Measurements from ENCODE around the gene ABCG4. TPM values are rescaled to one million over a fixed set of nuclear protein-coding genes. Genes with fewer than 3 reads are reported as not detected.

The ABCG4 gene
- total and polyA plus RNA-seq, 2 of the 8 experiments (the other 6 are each of a cell fraction or from before 2014, with no cell fraction given): 1.8 to 2.3 TPM

- Histone ChIP-seq H3K27ac (ENCODE audit: low read depth, low read length) (peak overlapping the region; percentile 88), H3K4me1 (replicated peaks in 1 of 4; ENCODE audit: control insufficient read depth in 3 of 4, insufficient read depth in 4 of 4, low read length in 3 of 4) (peaks cover 0 to 4% (median 1%) of the 10 kb centered on the region in 4 experiments; a peak in 4 of 7 replicates), H3K9me3 (ENCODE audit: insufficient read depth in 2 of 2, low read depth in 1 of 2, low read length in 1 of 2) (no peaks in the 10 kb centered on the region), H2AK5ac (ENCODE audit: low read depth, low read length) (no peak overlapping the region), H3K27me3 (replicated peaks in 1 of 4; ENCODE audit: control insufficient read depth in 3 of 4, extremely low read depth in 1 of 4, insufficient read depth in 3 of 4, low read length in 3 of 4) (no peaks in the 10 kb centered on the region), H3K79me2 (ENCODE audit: control insufficient read depth in 1 of 2, insufficient read depth in 2 of 2, low read length in 2 of 2) (no peaks in the 10 kb centered on the region), H3K79me1 (ENCODE audit: low read depth, low read length) (no peaks in the 10 kb centered on the region), H2BK12ac (ENCODE audit: low read depth, low read length) (peak overlapping the region; percentile 81; the same call in 1 of the 2 replicates), H3K9ac (replicated peaks in 1 of 4; ENCODE audit: extremely low read depth in 1 of 4, low read depth in 3 of 4, low read length in 3 of 4) (peak overlapping the region; percentile 68 to 85 (median 78)), H2BK20ac (ENCODE audit: low read length) (no peak overlapping the region), H3K56ac (replicated peaks; ENCODE audit: insufficient read length, low read depth, low read length) (no peak overlapping the region), H3K36me3 (ENCODE audit: control insufficient read depth in 2 of 4, insufficient read depth in 4 of 4, low read length in 3 of 4) (no peaks in the 10 kb centered on the region), H2BK15ac (ENCODE audit: low read length) (no peak overlapping the region), H2BK120ac (replicated peaks; ENCODE audit: low read depth, low read length) (no peak overlapping the region), H4K20me1 (replicated peaks in 1 of 2; ENCODE audit: control insufficient read depth in 1 of 2, insufficient read depth in 2 of 2, low read length in 2 of 2) (no peaks in the 10 kb centered on the region), H3K4me3 (ENCODE audit: extremely low read depth in 1 of 4, insufficient read depth in 2 of 4, low read depth in 3 of 4, low read length in 4 of 4) (peak overlapping the region; percentile 64 to 87 (median 68)), H3K4me2 (ENCODE audit: insufficient read depth in 1 of 2, low read depth in 2 of 2, low read length in 2 of 2) (peak overlapping the region; percentile 66 to 86), H3K23ac (ENCODE audit: insufficient read length) (no peak overlapping the region), H3K14ac (ENCODE audit: insufficient read length) (no peak overlapping the region), H3K18ac (ENCODE audit: extremely low read depth, low read length) (peak overlapping the region; percentile 75), H4K5ac (ENCODE audit: insufficient read length, low read depth, low read length) (peak overlapping the region; percentile 45), H3K23me2 (ENCODE audit: low read depth, low read length) (peaks cover 7% of the 10 kb centered on the region; the same call in 1 of the 2 replicates), H3K4ac (replicated peaks; ENCODE audit: insufficient read length, low read depth, low read length) (no peak overlapping the region), H4K8ac (ENCODE audit: extremely low read depth, insufficient read depth, low read length) (peak overlapping the region; percentile 86; the same call in 1 of the 2 replicates), H2AFZ (ENCODE audit: low read length) (peak overlapping the region; percentile 24; the same call in 1 of the 2 replicates), H2BK5ac (ENCODE audit: low read depth, low read length) (peak overlapping the region; percentile 90), H4K91ac (replicated peaks; ENCODE audit: insufficient read length, low read length) (peak overlapping the region; percentile 4)
- peak; percentile 75 to 79 for DNase-seq (ENCODE audit: low read depth in 1 of 2, low spot score in 2 of 2)
- CTCF ChIA-PET (ENCODE audit: partially characterized antibody): interaction anchor here (0.8 to 24.3 kb wide), 21 partner anchors 10 to 557 kb away, joined by 3 to 389 read pairs (median 4); partner anchors contain the start of gene ABCG4
- 2% methylated on average over 15 of the region's 15 CpGs; no CpG with 5 or more reads in 1 of the 2 experiments for WGBS, 2 experiments (ENCODE audit: extremely low coverage in 1 of 2, insufficient coverage in 1 of 2, insufficient read length in 1 of 2, insufficient replicate concordance in 2 of 2, low coverage in 1 of 2, low lambda C conversion rate in 2 of 2, missing lambda C conversion rate in 1 of 2)
- FAIRE-seq: no peak
- POLR2A ChIA-PET (ENCODE audit: partially characterized antibody): interaction anchor here (0.6 to 6.3 kb wide), 32 partner anchors 9 to 222 kb away, joined by 3 to 58 read pairs (median 4); partner anchors contain the start of genes ABCG4, C2CD2L, CBL and DPAGT1
- TF ChIP-seq TAF7 (optimal IDR thresholded peaks at IDR 0.05; ENCODE audit: borderline replicate concordance, low read depth, low read length) (peak; percentile 60), ATF3 (IDR thresholded peaks at IDR 0.05; ENCODE audit: insufficient read depth, low read depth, low read length) (no peak), EZH2 (IDR thresholded peaks at IDR 0.05; ENCODE audit: low read depth, low read length, severe bottlenecking) (no peak), SIN3A (conservative IDR thresholded peaks at IDR 0.05 in 1 of 2, IDR thresholded peaks at IDR 0.05 in 1 of 2; ENCODE audit: low read depth in 1 of 2, low read length in 2 of 2) (no peak; a peak in 1 of 4 replicates), TEAD4 (IDR thresholded peaks at IDR 0.05; ENCODE audit: low read depth, low read length) (no peak), BCL11A (IDR thresholded peaks at IDR 0.05; ENCODE audit: low read depth in 2 of 2, low read length in 2 of 2) (no peak), GABPA (IDR thresholded peaks at IDR 0.05; ENCODE audit: borderline replicate concordance, insufficient read depth, low read length) (0 out of 2 replicates have a peak, but pooled peaks have one; percentile 62), POLR2AphosphoS5 (IDR thresholded peaks at IDR 0.05; ENCODE audit: low read depth, low read length) (peak; percentile 61), EGR1 (IDR thresholded peaks at IDR 0.05; ENCODE audit: borderline replicate concordance, low read depth, low read length) (no peak), SP2 (IDR thresholded peaks at IDR 0.05; ENCODE audit: low read length) (no peak), TCF12 (IDR thresholded peaks at IDR 0.05; ENCODE audit: low read depth, low read length) (no peak)
These were observed 20.4 kb downstream of the ABCG4 start for GRCh38 chr11:119169282-119169719.

Data from H1 (cell line).